GM12878 (cell line): ENCODE measurements around the gene ARHGAP32. TPM values are rescaled to one million over a fixed set of nuclear protein-coding genes. Genes with fewer than 3 reads are reported as not detected.

ENCODE experiments used
- ATAC-seq: fragments of 200-7000 bp; cut with Tn5 transposase; 3 replicates; pipeline ENCODE4 v1.9.1; 2020; ENCODE audit warnings: mild to moderate bottlenecking, moderate library complexity
- BruUV-seq: library from RNA; stranded (reverse); fragments of 400-500 nt; replicated peaks from 2 replicates; lab custom pipeline; 2021; lab: Mats Ljungman, UMichigan
- CTCF ChIA-PET: fragments of 300-600 bp; sonication (Branson Sonifier 250); formaldehyde crosslinking; extraction: SDS; loops from one replicate; lab custom pipeline; 2021; ENCODE audit warnings: inconsistent platforms; lab: Yijun Ruan, JAX
- POLR2A ChIA-PET: fragments of 350-600 bp; formaldehyde crosslinking; extraction: SDS; loops from one replicate; lab custom pipeline; 2021; ENCODE audit warnings: inconsistent platforms; lab: Charles Lee
- RAD21 ChIA-PET: fragments of 300-600 bp; sonication (Branson Sonifier 250); formaldehyde crosslinking; loops from one replicate; lab custom pipeline; 2023; ENCODE audit warnings: antibody characterized with exemption; ENCODE audit not compliant: unreplicated experiment; lab: Charles Lee
- SMC1A ChIA-PET: fragments of 300-600 bp; sonication (Branson Sonifier 250); formaldehyde crosslinking; loops from one replicate; lab custom pipeline; 2023; ENCODE audit not compliant: unreplicated experiment, uncharacterized antibody; lab: Charles Lee
- DNase-seq: peaks from one replicate; pipeline ENCODE4 v3.0.0-alpha.2; 2011; ENCODE audit warnings: low read depth, low spot score
- FAIRE-seq: peaks from 3 replicates; lab custom pipeline; 2011; peaks lifted over from hg19 to GRCh38; lab: Jason Lieb, UNC
- H2AFZ ChIP-seq: 2 replicates; pipeline ENCODE4 v1.6.0; 2011; ENCODE audit warnings: low read depth, low read length, control low read depth; ENCODE audit not compliant: control insufficient read depth
- H3K27ac ChIP-seq: 2 replicates; pipeline ENCODE4 v1.5.1; 2011; ENCODE audit warnings: control low read depth; ENCODE audit not compliant: control insufficient read depth, insufficient read depth
- H3K27me3 ChIP-seq, 2 experiments: replicated peaks in 1 of 2; 2 replicates each; pipeline versions ENCODE4 v1.6.0 to v1.6.1; 2011; ENCODE audit warnings: low read length in 1 of 2; ENCODE audit not compliant: control insufficient read depth in 2 of 2, insufficient read depth in 2 of 2
- H3K36me3 ChIP-seq, 2 experiments: 2 replicates each; pipeline ENCODE4 v1.5.1; 2011; ENCODE audit warnings: low read length in 1 of 2; ENCODE audit not compliant: control insufficient read depth in 2 of 2, insufficient read depth in 2 of 2
- H3K4me1 ChIP-seq: 2 replicates; pipeline ENCODE4 v1.6.1; 2011; ENCODE audit warnings: mild to moderate bottlenecking, low read length, moderate library complexity, mixed read lengths; ENCODE audit not compliant: control insufficient read depth, insufficient read depth
- H3K4me2 ChIP-seq: 2 replicates; pipeline ENCODE4 v1.6.0; 2011; ENCODE audit warnings: control low read depth; ENCODE audit not compliant: control insufficient read depth, insufficient read depth
- H3K4me3 ChIP-seq: fragments of 200-600 bp; sonication (generic); 2 replicates; pipeline ENCODE4 v1.5.1; 2016
- H3K79me2 ChIP-seq: 2 replicates; pipeline ENCODE4 v1.6.0; 2011; ENCODE audit warnings: low read length; ENCODE audit not compliant: control insufficient read depth, insufficient read depth
- H3K9ac ChIP-seq: 2 replicates; pipeline ENCODE4 v1.8.0; 2011; ENCODE audit warnings: low read length, control low read depth, mixed read lengths; ENCODE audit not compliant: control insufficient read depth, insufficient read depth
- H3K9me3 ChIP-seq: replicated peaks from 3 replicates; pipeline ENCODE4 v1.5.1; 2011; ENCODE audit warnings: mild to moderate bottlenecking, low read length; ENCODE audit not compliant: control insufficient read depth, insufficient read depth
- H4K20me1 ChIP-seq: 2 replicates; pipeline ENCODE4 v1.6.0; 2011; ENCODE audit not compliant: control insufficient read depth, insufficient read depth
- CBX5 ChIP-seq: sonication (generic); IDR thresholded peaks from 2 replicates; pipeline ENCODE4 v1.6.1; 2016; ENCODE audit warnings: low read depth, moderate library complexity, mild to moderate bottlenecking, inconsistent platforms
- CEBPB ChIP-seq, 2 experiments: fragments of 150-350 bp in 1 of 2; IDR thresholded peaks; 2 replicates each; pipeline ENCODE4 v1.6.1; 2012 to 2014; ENCODE audit warnings: low read depth in 2 of 2, low read length in 2 of 2, borderline replicate concordance in 1 of 2, inconsistent platforms in 1 of 2
- CREB1 ChIP-seq: IDR thresholded peaks from 2 replicates; pipeline ENCODE4 v1.6.1; 2012; ENCODE audit warnings: low read depth, mild to moderate bottlenecking, inconsistent platforms
- EP300 ChIP-seq, 2 experiments: fragments of 150-350 bp in 1 of 2; IDR thresholded peaks; 2 replicates each; pipeline ENCODE4 v1.6.1; 2011 to 2012; ENCODE audit warnings: low read depth in 2 of 2, low read length in 2 of 2, borderline replicate concordance in 1 of 2, improper control_type of control experiment in 1 of 2, inconsistent platforms in 1 of 2; ENCODE audit not compliant: control insufficient read depth in 1 of 2
- FOS ChIP-seq: IDR thresholded peaks from 3 replicates; pipeline ENCODE4 v1.6.1; 2011; ENCODE audit warnings: borderline replicate concordance; ENCODE audit not compliant: insufficient read length; ENCODE audit errors: extremely low read depth
- KLF5 ChIP-seq: fragments of 450-650 bp; IDR thresholded peaks from 2 replicates; pipeline ENCODE4 v1.6.1; 2014; ENCODE audit warnings: mild to moderate bottlenecking; ENCODE audit not compliant: partially characterized antibody
- NFXL1 ChIP-seq: fragments of 450-650 bp; IDR thresholded peaks from 2 replicates; pipeline ENCODE4 v1.6.1; 2017; ENCODE audit warnings: antibody characterized with exemption, mild to moderate bottlenecking, borderline replicate concordance
- POLR2AphosphoS5 ChIP-seq: IDR thresholded peaks from 2 replicates; pipeline ENCODE4 v1.6.1; 2011; ENCODE audit warnings: mild to moderate bottlenecking, low read length, inconsistent platforms
- WGBS: methylation state at CpG from one replicate; pipeline ENCODE4 v1.1.6; 2016; ENCODE audit warnings: low lambda C conversion rate; ENCODE audit not compliant: insufficient replicate concordance, insufficient coverage; ENCODE audit errors: missing lambda C conversion rate; 5-methylcytosine and 5-hydroxymethylcytosine counted together
- in situ Hi-C: fragments of 300-500 bp; cut with MboI; formaldehyde crosslinking; loops from 9 replicates; pipeline ENCODE4 v1.14.3; 2018; ENCODE audit warnings: mixed read lengths
- intact Hi-C: fragments of 100-400 bp; cut with micrococcal nuclease; formaldehyde crosslinking; loops from one replicate; pipeline ENCODE4 v1.14.2; 2022; ENCODE audit not compliant: unreplicated experiment
- polyA plus RNA-seq, 11 experiments: library from polyadenylated mRNA; depleted of rRNA in 4 of 11; unstranded in 6 of 11; stranded (reverse) in 5 of 11; fragments of >200 nt; fragmentation: Nextera tagmentation in 4 of 11; fragmentation: Illumina TruSeq in 1 of 11; extraction: Ambion mirVana in 4 of 11; extraction: Trizol in 1 of 11; gene quantifications; 1 replicate in 1 of 11; 2 replicates in 10 of 11; pipeline versions ENCODE4 v1.2.1 to v1.2.3, GENCODE V29; 2011 to 2016; ENCODE audit warnings: inconsistent platforms in 2 of 11, missing spikeins in 2 of 11, low read depth in 1 of 11
- total RNA-seq, 4 experiments: library from RNA; depleted of rRNA in 3 of 4; stranded (reverse); fragments of >200 nt in 3 of 4; fragmentation: Illumina TruSeq in 1 of 4; extraction: Trizol in 1 of 4; gene quantifications; 2 replicates each; pipeline versions ENCODE4 v1.2.1 to v1.2.3, GENCODE V29; 2013 to 2021
- TF ChIP-seq, protein P1 (sequence below): fragments of 450-650 bp; IDR thresholded peaks from 2 replicates; pipeline ENCODE4 v1.6.1; 2017; ENCODE audit warnings: mild to moderate bottlenecking, low read depth, inconsistent platforms; ENCODE audit not compliant: poor library complexity, severe bottlenecking
- TF ChIP-seq, protein P2 (sequence below): IDR thresholded peaks from 2 replicates; pipeline ENCODE4 v1.6.1; 2012; ENCODE audit warnings: low read depth, low read length, improper control_type of control experiment
- TF ChIP-seq, protein P3 (sequence below): fragments of 450-650 bp; IDR thresholded peaks from 2 replicates; pipeline ENCODE4 v1.6.1; 2018; ENCODE audit warnings: borderline replicate concordance, mild to moderate bottlenecking; ENCODE audit not compliant: partially characterized antibody

The ARHGAP32 gene
- total and polyA plus RNA-seq, 10 of the 15 experiments (the other 5 are each of a cell fraction or from before 2014, with no cell fraction given) = under 0.01 to 0.46 (median 0.12) TPM; not detected in 1

DNA sequence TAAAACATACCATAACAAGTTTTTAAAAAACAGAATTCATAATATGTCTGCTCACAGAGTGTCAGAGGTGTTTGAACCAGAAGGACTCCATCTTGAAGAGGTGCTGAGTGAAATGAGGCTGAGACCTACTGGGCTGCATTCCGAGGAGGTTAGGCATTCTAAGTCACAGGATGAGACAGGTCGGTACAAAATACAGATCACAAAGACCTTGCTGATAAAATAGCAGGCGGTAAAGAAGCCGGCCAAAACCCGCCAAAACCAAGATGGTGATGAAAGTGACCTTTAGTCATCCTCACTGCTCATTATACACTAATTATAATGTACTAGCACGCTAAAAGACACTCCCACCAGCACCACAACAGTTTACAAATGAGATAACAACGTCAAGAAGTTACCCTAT, 116.4 kb downstream of the ARHGAP32 start:
- DNase-seq = no peak
- ATAC-seq = no peak
- Histone ChIP-seq H3K9me3 (no peaks in the 10 kb centered on the region), H3K9ac (no peak overlapping the region)
- RAD21 ChIA-PET = no interaction called here
- TF ChIP-seq CBX5 = no peak
- TF ChIP-seq, all 136 proteins: peak for 0
- whole genome bisulfite sequencing = 27% methylated on average over 7 of the region's 7 CpGs
- SMC1A ChIA-PET = no interaction called here
- Histone ChIP-seq H3K79me2 (no peaks in the 10 kb centered on the region), H3K36me3 (no peaks in the 10 kb centered on the region), H2AFZ (no peak overlapping the region), H3K4me3 (no peak overlapping the region), H4K20me1 (no peaks in the 10 kb centered on the region), H3K27ac (no peak overlapping the region), H3K4me1 (no peaks in the 10 kb centered on the region), H3K27me3 (no peaks in the 10 kb centered on the region), H3K4me2 (no peak overlapping the region)
- no peak for FAIRE-seq
- POLR2A ChIA-PET = no interaction called here
- intact Hi-C loops = no loop called here
- CTCF ChIA-PET = no interaction called here
- in situ Hi-C loops = no loop called here
- no TSS peak for BruUV-seq

DNA sequence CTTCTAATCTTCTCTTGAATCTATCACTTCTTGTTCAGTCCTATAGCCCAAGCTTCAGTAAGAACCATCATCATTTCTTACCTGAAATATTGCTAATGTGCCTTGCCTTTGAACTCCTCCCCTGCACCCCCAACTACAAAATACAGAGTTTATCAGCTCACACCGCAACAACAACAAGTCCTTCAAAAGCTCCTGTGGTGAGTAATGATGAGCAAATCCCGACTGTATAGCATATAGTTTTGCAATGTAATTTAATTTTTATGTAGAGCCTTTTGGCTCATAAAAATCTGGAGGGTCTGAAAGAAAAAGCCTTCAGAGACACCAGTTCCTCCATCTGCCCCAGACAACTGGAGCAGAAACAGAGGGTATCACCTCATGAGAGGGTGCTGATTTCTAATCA, 124.7 kb downstream of the ARHGAP32 start:
- Histone ChIP-seq H3K4me2 (no peak overlapping the region), H3K4me3 (no peak overlapping the region), H2AFZ (no peak overlapping the region), H3K27ac (no peak overlapping the region), H4K20me1 (no peaks in the 10 kb centered on the region), H3K9ac (no peak overlapping the region), H3K79me2 (no peaks in the 10 kb centered on the region), H3K9me3 (no peaks in the 10 kb centered on the region), H3K36me3 (no peaks in the 10 kb centered on the region), H3K27me3 (no peaks in the 10 kb centered on the region), H3K4me1 (no peaks in the 10 kb centered on the region)
- FAIRE-seq (no peak), DNase-seq (no peak), ATAC-seq (no peak)
- 41% methylated on average over 2 of the region's 2 CpGs for WGBS
- RAD21 ChIA-PET = no interaction called here
- CTCF ChIA-PET = no interaction called here
- no TSS peak for BruUV-seq
- in situ Hi-C loops = no loop called here
- SMC1A ChIA-PET = interaction anchor here (0.6 to 0.8 kb wide), 3 partner anchors 179 to 396 kb away, joined by 3 read pairs; no protein-coding TSS in a partner anchor
- intact Hi-C loops = no loop called here
- POLR2A ChIA-PET = no interaction called here
- TF ChIP-seq, protein P1, sequence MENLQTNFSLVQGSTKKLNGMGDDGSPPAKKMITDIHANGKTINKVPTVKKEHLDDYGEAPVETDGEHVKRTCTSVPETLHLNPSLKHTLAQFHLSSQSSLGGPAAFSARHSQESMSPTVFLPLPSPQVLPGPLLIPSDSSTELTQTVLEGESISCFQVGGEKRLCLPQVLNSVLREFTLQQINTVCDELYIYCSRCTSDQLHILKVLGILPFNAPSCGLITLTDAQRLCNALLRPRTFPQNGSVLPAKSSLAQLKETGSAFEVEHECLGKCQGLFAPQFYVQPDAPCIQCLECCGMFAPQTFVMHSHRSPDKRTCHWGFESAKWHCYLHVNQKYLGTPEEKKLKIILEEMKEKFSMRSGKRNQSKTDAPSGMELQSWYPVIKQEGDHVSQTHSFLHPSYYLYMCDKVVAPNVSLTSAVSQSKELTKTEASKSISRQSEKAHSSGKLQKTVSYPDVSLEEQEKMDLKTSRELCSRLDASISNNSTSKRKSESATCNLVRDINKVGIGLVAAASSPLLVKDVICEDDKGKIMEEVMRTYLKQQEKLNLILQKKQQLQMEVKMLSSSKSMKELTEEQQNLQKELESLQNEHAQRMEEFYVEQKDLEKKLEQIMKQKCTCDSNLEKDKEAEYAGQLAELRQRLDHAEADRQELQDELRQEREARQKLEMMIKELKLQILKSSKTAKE = no peak
- TF ChIP-seq CEBPB (IDR thresholded peaks at IDR 0.05; ENCODE audit: borderline replicate concordance in 1 of 2, low read depth in 2 of 2, low read length in 2 of 2) (no peak), NFXL1 (no peak), POLR2AphosphoS5 (no peak), EP300 (IDR thresholded peaks at IDR 0.05; ENCODE audit: borderline replicate concordance in 1 of 2, control insufficient read depth in 1 of 2, low read depth in 2 of 2, low read length in 2 of 2) (no peak), CREB1 (no peak), KLF5 (no peak), FOS (no peak)
- TF ChIP-seq, protein P2, sequence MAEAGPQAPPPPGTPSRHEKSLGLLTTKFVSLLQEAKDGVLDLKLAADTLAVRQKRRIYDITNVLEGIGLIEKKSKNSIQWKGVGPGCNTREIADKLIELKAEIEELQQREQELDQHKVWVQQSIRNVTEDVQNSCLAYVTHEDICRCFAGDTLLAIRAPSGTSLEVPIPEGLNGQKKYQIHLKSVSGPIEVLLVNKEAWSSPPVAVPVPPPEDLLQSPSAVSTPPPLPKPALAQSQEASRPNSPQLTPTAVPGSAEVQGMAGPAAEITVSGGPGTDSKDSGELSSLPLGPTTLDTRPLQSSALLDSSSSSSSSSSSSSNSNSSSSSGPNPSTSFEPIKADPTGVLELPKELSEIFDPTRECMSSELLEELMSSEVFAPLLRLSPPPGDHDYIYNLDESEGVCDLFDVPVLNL = no peak
- TF ChIP-seq, protein P3, sequence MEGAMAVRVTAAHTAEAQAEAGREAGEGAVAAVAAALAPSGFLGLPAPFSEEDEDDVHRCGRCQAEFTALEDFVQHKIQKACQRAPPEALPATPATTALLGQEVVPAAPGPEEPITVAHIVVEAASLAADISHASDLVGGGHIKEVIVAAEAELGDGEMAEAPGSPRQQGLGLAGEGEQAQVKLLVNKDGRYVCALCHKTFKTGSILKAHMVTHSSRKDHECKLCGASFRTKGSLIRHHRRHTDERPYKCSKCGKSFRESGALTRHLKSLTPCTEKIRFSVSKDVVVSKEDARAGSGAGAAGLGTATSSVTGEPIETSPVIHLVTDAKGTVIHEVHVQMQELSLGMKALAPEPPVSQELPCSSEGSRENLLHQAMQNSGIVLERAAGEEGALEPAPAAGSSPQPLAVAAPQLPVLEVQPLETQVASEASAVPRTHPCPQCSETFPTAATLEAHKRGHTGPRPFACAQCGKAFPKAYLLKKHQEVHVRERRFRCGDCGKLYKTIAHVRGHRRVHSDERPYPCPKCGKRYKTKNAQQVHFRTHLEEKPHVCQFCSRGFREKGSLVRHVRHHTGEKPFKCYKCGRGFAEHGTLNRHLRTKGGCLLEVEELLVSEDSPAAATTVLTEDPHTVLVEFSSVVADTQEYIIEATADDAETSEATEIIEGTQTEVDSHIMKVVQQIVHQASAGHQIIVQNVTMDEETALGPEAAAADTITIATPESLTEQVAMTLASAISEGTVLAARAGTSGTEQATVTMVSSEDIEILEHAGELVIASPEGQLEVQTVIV = no peak
